Measurements from ENCODE around the gene FHAD1. TPM values are rescaled to one million over a fixed set of nuclear protein-coding genes. Genes with fewer than 3 reads are reported as not detected.

Gene FHAD1
- polyA plus RNA-seq, 4 donors, result 0.22 to 0.58 (median 0.36) TPM

DNA sequence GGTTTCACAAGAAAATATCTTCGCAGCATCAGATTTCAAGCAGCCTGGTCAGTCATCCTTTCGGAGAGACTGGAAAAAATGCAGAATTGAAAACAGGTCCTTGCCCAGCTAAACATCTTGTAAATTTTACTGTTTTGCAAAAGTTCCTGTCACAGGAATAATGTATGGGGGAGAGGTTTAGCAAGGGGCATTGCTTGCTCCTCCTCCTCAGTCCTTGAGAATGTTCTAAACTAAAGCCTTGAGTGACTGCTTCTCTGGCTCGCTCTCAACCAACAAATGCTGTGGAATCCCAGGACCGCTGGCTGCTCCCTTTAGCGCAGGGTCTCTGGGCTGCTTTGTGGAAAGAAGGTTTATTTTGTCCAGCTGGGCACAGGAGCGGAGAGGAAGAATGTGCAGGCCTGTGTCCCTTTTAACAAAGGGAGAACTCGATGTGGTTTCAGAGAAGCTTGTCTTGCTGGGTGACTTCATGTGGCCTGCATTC, 33.6 kb upstream of the FHAD1 start:
- 60 to 85% (median 79%) methylated on average over 7 of the region's 7 CpGs for WGBS, 3 donors
- FAIRE-seq, result no peak
- Histone ChIP-seq H3K4me3 (ENCODE audit: low read depth in 1 of 3, low read length in 3 of 3) (no peak overlapping the region), H3K4me1 (ENCODE audit: control insufficient read depth in 3 of 3, insufficient read depth in 2 of 3, low read depth in 1 of 3, low read length in 2 of 3) (peaks cover 0 to 10% (median 3%) of the 10 kb centered on the region in 3 donors), H3K9me3 (ENCODE audit: control insufficient read depth in 2 of 2, insufficient read depth in 1 of 2, low read depth in 1 of 2, low read length in 1 of 2) (no peaks in the 10 kb centered on the region), H3K36me3 (ENCODE audit: control insufficient read depth in 3 of 3, insufficient read depth in 2 of 3, low read depth in 1 of 3, low read length in 3 of 3) (peaks cover 0 to 34% (median 0%) of the 10 kb centered on the region in 3 donors), H3K27ac (ENCODE audit: low read depth in 1 of 3, low read length in 2 of 3) (peak overlapping the region in 1 of 3 donors; percentile 24), H3K27me3 (ENCODE audit: control insufficient read depth in 3 of 3, insufficient read depth in 3 of 3, low read length in 3 of 3) (no peaks in the 10 kb centered on the region)
- DNase-seq, result no peak

DNA sequence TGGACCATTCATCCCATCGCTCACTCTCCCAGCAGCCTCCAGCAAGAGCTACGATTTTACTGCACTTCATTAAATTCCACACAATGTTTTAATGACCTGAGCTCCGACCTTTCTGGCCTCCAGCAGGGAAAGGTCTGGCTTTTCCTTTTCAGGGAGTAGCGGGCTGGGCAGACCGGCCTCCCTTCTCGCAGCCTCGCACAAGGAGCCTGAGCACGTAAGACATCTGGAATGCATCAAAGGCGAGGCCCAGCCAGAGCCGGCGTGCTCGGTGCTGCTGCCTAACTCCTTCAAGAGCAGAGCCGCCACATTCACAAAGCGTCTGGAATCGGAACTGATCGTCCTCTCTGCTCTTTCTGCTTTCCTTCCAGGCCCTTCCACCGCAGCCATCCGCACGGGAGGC, 32.5 kb upstream of the FHAD1 start:
- H3K27ac ChIP-seq (ENCODE audit: low read depth in 1 of 3, low read length in 2 of 3), result peak overlapping the region in 1 of 3 donors; percentile 74
- FAIRE-seq, result no peak

DNA sequence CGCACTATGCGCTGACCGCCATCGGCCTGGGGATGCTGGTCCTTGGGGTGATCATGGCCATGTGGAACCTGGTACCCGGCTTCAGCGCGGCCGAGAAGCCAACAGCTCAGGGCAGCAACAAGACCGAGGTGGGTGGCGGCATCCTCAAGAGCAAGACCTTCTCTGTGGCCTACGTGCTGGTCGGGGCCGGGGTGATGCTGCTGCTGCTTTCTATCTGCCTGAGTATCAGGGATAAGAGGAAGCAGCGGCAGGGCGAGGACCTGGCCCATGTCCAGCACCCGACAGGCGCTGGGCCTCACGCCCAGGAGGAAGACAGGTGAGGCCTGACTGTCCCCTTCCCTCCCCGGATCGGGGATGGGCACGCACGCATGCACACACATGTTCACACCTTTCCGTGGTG, 31.9 kb upstream of the FHAD1 start:
- H3K36me3 ChIP-seq (ENCODE audit: control insufficient read depth in 3 of 3, insufficient read depth in 2 of 3, low read depth in 1 of 3, low read length in 3 of 3), result peaks cover 0 to 44% (median 0%) of the 10 kb centered on the region in 3 donors
- FAIRE-seq (no peak), DNase-seq (peak in 1 of 2 donors; percentile 41)
- no peak overlapping the region for H3K4me3 ChIP-seq (ENCODE audit: low read depth in 1 of 3, low read length in 3 of 3)
- H3K4me1 ChIP-seq (ENCODE audit: control insufficient read depth in 3 of 3, insufficient read depth in 2 of 3, low read depth in 1 of 3, low read length in 2 of 3), result peaks cover 0 to 10% (median 3%) of the 10 kb centered on the region in 3 donors
- peak overlapping the region in 1 of 3 donors; percentile 74 for H3K27ac ChIP-seq (ENCODE audit: low read depth in 1 of 3, low read length in 2 of 3)
- no peaks in the 10 kb centered on the region for H3K9me3 ChIP-seq (ENCODE audit: control insufficient read depth in 2 of 2, insufficient read depth in 1 of 2, low read depth in 1 of 2, low read length in 1 of 2)
- 60 to 69% (median 66%) methylated on average over 23 of the region's 23 CpGs for WGBS, 3 donors
- no peaks in the 10 kb centered on the region for H3K27me3 ChIP-seq (ENCODE audit: control insufficient read depth in 3 of 3, insufficient read depth in 3 of 3, low read length in 3 of 3)

More for the DNA sequence above, 32.5 kb upstream of the FHAD1 start:
- H3K4me3 ChIP-seq (ENCODE audit: low read depth in 1 of 3, low read length in 3 of 3), result no peak overlapping the region
- no peaks in the 10 kb centered on the region for H3K9me3 ChIP-seq (ENCODE audit: control insufficient read depth in 2 of 2, insufficient read depth in 1 of 2, low read depth in 1 of 2, low read length in 1 of 2)
- H3K27me3 ChIP-seq (ENCODE audit: control insufficient read depth in 3 of 3, insufficient read depth in 3 of 3, low read length in 3 of 3), result no peaks in the 10 kb centered on the region
- no peak for DNase-seq
- WGBS, 3 donors, result 69 to 85% (median 84%) methylated on average over 19 of the region's 19 CpGs
- H3K4me1 ChIP-seq (ENCODE audit: control insufficient read depth in 3 of 3, insufficient read depth in 2 of 3, low read depth in 1 of 3, low read length in 2 of 3), result peaks cover 0 to 10% (median 3%) of the 10 kb centered on the region in 3 donors
- peaks cover 0 to 38% (median 0%) of the 10 kb centered on the region in 3 donors for H3K36me3 ChIP-seq (ENCODE audit: control insufficient read depth in 3 of 3, insufficient read depth in 2 of 3, low read depth in 1 of 3, low read length in 3 of 3)

DNA sequence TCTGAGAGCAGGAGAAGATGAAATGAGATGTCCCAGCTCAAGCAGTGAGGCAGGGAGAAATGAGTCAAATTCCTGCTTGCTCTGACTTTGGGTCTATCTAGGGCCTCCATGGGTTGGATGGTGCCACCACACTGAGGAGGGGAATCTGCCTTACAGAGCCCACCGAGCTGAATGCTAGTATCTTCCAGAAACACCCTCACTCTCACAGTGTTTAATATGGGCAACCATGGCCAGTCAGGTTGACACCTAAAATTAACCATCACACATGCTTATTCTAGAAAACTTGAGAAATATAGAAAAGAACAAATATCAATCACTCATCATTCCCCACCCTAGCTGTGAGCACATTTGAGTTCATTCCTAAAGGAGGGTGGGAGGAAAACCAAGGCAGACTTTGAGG, 29.4 kb upstream of the FHAD1 start:
- Histone ChIP-seq H3K27ac (ENCODE audit: low read depth in 1 of 3, low read length in 2 of 3) (no peak overlapping the region), H3K4me3 (ENCODE audit: low read depth in 1 of 3, low read length in 3 of 3) (no peak overlapping the region), H3K36me3 (ENCODE audit: control insufficient read depth in 3 of 3, insufficient read depth in 2 of 3, low read depth in 1 of 3, low read length in 3 of 3) (peaks cover 0 to 52% (median 0%) of the 10 kb centered on the region in 3 donors), H3K9me3 (ENCODE audit: control insufficient read depth in 2 of 2, insufficient read depth in 1 of 2, low read depth in 1 of 2, low read length in 1 of 2) (no peaks in the 10 kb centered on the region), H3K4me1 (ENCODE audit: control insufficient read depth in 3 of 3, insufficient read depth in 2 of 3, low read depth in 1 of 3, low read length in 2 of 3) (peaks cover 2 to 23% (median 7%) of the 10 kb centered on the region in 3 donors), H3K27me3 (ENCODE audit: control insufficient read depth in 3 of 3, insufficient read depth in 3 of 3, low read length in 3 of 3) (no peaks in the 10 kb centered on the region)
- FAIRE-seq (no peak), DNase-seq (no peak)
- WGBS, 3 donors, result 85 to 100% (median 88%) methylated on average over 1 of the region's 1 CpG

DNA sequence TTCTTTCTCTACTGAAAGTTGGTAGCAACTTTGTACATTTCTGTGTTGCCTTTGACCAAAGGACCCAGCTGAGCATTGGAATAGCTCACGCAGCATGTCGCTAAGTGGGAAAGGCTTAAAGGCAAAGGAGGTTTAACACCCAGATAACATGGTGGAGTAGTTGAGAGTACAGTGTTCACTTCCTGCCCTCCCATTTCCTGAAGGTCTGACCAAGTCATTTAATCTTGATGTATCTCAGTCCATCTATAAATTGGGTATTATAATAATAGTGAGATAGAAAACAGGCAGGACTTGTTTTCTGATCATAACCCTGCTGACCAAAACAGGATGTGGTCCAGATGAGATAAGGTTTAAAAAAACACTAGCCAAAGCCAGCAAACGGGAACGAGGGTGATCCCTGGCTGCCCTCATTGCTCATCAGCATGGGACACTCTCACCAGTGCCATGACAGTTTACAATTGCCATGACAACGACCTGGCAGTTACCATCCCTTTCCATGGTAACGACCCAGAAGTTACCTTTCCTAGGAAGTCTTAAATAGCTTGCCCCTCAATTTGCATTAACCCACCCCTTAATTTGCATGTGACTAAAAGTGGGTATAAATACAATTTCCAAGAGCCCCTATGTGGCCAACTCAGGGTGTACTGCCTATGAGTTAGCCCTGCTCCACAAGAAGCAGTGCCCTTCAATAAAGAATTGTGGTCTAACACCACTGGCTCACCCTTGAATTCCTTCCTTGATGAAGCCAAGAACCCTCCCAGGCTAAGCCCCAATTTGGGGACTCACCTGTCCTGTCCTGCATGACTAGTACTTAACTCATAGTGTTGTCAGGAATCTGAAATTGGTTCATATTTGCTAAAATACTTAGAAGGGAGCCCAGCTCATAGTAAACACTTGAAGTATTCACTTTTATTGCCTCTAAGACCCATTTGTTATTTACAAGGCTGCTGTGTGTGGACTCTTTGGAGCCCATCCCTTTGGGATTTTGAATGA, 28.4 kb upstream of the FHAD1 start:
- Histone ChIP-seq H3K4me3 (ENCODE audit: low read depth in 1 of 3, low read length in 3 of 3) (no peak overlapping the region), H3K36me3 (ENCODE audit: control insufficient read depth in 3 of 3, insufficient read depth in 2 of 3, low read depth in 1 of 3, low read length in 3 of 3) (peaks cover 0 to 47% (median 0%) of the 10 kb centered on the region in 3 donors), H3K9me3 (ENCODE audit: control insufficient read depth in 2 of 2, insufficient read depth in 1 of 2, low read depth in 1 of 2, low read length in 1 of 2) (no peaks in the 10 kb centered on the region), H3K27me3 (ENCODE audit: control insufficient read depth in 3 of 3, insufficient read depth in 3 of 3, low read length in 3 of 3) (no peaks in the 10 kb centered on the region), H3K4me1 (ENCODE audit: control insufficient read depth in 3 of 3, insufficient read depth in 2 of 3, low read depth in 1 of 3, low read length in 2 of 3) (peaks cover 2 to 23% (median 7%) of the 10 kb centered on the region in 3 donors), H3K27ac (ENCODE audit: low read depth in 1 of 3, low read length in 2 of 3) (no peak overlapping the region)
- DNase-seq (no peak), FAIRE-seq (no peak)
- 64 to 68% (median 66%) methylated on average over 6 of the region's 6 CpGs for WGBS, 3 donors

DNA sequence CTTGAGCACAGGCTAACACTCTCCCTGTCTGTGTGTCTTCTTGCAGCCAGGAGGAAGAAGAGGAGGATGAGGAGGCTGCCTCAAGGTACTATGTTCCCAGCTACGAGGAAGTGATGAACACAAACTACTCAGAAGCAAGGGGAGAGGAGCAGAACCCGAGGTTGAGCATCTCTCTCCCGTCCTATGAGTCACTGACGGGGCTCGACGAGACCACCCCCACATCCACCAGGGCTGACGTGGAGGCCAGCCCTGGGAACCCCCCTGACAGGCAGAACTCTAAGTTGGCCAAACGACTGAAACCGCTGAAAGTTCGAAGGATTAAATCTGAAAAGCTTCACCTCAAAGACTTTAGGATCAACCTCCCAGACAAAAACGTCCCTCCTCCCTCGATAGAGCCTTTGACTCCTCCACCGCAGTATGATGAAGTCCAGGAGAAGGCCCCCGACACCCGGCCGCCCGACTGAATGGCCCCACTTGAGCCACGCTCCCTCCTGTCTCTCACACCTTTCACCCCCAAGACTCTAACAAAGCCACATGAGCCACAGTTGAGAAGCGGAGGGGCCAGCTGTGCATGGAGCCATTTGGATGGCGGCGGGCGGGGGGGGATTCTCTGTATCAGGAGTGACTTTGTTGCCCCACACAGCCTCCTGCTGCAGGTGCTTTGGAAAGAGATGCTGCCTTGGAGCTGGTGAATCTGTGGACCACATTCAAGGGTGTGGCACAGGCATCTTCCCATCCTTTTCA, 27.6 kb upstream of the FHAD1 start:
- Histone ChIP-seq H3K27ac (ENCODE audit: low read depth in 1 of 3, low read length in 2 of 3) (no peak overlapping the region), H3K36me3 (ENCODE audit: control insufficient read depth in 3 of 3, insufficient read depth in 2 of 3, low read depth in 1 of 3, low read length in 3 of 3) (peaks cover 0 to 45% (median 0%) of the 10 kb centered on the region in 3 donors), H3K9me3 (ENCODE audit: control insufficient read depth in 2 of 2, insufficient read depth in 1 of 2, low read depth in 1 of 2, low read length in 1 of 2) (no peaks in the 10 kb centered on the region), H3K4me3 (ENCODE audit: low read depth in 1 of 3, low read length in 3 of 3) (no peak overlapping the region), H3K4me1 (ENCODE audit: control insufficient read depth in 3 of 3, insufficient read depth in 2 of 3, low read depth in 1 of 3, low read length in 2 of 3) (peaks cover 2 to 18% (median 7%) of the 10 kb centered on the region in 3 donors), H3K27me3 (ENCODE audit: control insufficient read depth in 3 of 3, insufficient read depth in 3 of 3, low read length in 3 of 3) (no peaks in the 10 kb centered on the region)
- no peak for DNase-seq
- WGBS, 3 donors, result 84 to 90% (median 88%) methylated on average over 22 of the region's 22 CpGs
- no peak for FAIRE-seq

DNA sequence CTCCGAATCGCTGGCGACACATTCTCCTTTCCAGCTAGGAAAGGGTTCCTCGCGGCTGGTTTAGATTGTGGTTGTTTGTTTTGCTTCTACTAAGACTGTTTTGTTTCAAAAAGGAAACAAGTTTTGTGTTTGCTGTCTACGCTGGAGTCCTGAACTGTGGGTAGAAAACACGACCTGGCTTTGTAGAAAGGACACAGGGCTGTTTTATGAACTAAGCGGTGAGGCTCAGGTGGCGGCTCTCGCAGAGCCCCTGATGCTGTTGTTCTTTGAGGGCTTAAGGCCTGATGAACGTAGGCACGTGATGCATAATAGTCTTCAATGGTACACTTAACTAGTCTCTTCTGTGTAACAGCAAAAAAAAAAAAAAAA, 27.0 kb upstream of the FHAD1 start:
- WGBS, 3 donors, result 79 to 80% (median 80%) methylated on average over 12 of the region's 12 CpGs
- no peak for FAIRE-seq

DNA sequence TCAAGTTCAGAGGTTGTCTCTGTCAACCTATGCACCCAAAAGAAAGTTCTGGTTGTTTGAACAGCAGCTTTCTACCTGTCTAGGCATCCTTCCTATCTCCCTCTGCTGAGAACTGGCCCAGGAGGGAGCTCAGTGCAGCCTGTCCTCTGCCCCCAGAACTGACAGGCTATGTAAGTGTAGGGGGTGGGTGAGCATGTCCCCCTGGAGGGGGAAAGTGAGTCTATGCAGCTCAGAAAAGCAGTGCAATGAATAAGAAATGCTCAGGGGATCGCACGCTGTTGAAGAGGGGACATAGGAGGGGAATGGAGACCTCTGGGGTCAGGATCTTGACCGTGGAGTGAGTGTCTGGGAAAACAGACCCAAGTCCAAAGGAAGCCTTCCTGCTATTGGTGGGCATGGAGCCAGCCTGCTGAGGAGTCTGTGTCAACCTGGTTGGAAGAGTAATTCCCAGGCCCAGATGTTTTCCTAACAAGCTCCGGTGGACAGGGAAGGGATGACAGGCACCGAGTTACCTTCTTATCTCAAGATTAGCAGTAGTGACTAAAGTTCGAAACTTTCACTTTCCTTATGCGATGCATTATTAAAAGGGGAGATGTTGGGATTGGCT, 26.1 kb upstream of the FHAD1 start:
- WGBS, 3 donors, result 17 to 60% (median 34%) methylated on average over 7 of the region's 7 CpGs
- DNase-seq, result peak; percentile 84 to 96
- Histone ChIP-seq H3K4me1 (ENCODE audit: control insufficient read depth in 3 of 3, insufficient read depth in 2 of 3, low read depth in 1 of 3, low read length in 2 of 3) (peaks cover 2 to 13% (median 4%) of the 10 kb centered on the region in 3 donors), H3K27me3 (ENCODE audit: control insufficient read depth in 3 of 3, insufficient read depth in 3 of 3, low read length in 3 of 3) (no peaks in the 10 kb centered on the region), H3K36me3 (ENCODE audit: control insufficient read depth in 3 of 3, insufficient read depth in 2 of 3, low read depth in 1 of 3, low read length in 3 of 3) (peaks cover 0 to 37% (median 0%) of the 10 kb centered on the region in 3 donors), H3K27ac (ENCODE audit: low read depth in 1 of 3, low read length in 2 of 3) (peak overlapping the region in 2 of 3 donors; percentile 29 to 67), H3K9me3 (ENCODE audit: control insufficient read depth in 2 of 2, insufficient read depth in 1 of 2, low read depth in 1 of 2, low read length in 1 of 2) (no peaks in the 10 kb centered on the region), H3K4me3 (ENCODE audit: low read depth in 1 of 3, low read length in 3 of 3) (no peak overlapping the region)
- no peak for FAIRE-seq

More for the DNA sequence above, 27.0 kb upstream of the FHAD1 start:
- Histone ChIP-seq H3K27me3 (ENCODE audit: control insufficient read depth in 3 of 3, insufficient read depth in 3 of 3, low read length in 3 of 3) (no peaks in the 10 kb centered on the region), H3K4me3 (ENCODE audit: low read depth in 1 of 3, low read length in 3 of 3) (no peak overlapping the region), H3K36me3 (ENCODE audit: control insufficient read depth in 3 of 3, insufficient read depth in 2 of 3, low read depth in 1 of 3, low read length in 3 of 3) (peaks cover 0 to 42% (median 0%) of the 10 kb centered on the region in 3 donors), H3K9me3 (ENCODE audit: control insufficient read depth in 2 of 2, insufficient read depth in 1 of 2, low read depth in 1 of 2, low read length in 1 of 2) (no peaks in the 10 kb centered on the region), H3K4me1 (ENCODE audit: control insufficient read depth in 3 of 3, insufficient read depth in 2 of 3, low read depth in 1 of 3, low read length in 2 of 3) (peaks cover 2 to 15% (median 6%) of the 10 kb centered on the region in 3 donors), H3K27ac (ENCODE audit: low read depth in 1 of 3, low read length in 2 of 3) (no peak overlapping the region)
- DNase-seq, result no peak

All from small intestine (tissue), 7 donors.